SK-MEL-5 (cell line): ENCODE results near the gene RAX. TPM values are rescaled to one million over a fixed set of nuclear protein-coding genes. Genes with fewer than 3 reads are reported as not detected.

Experiments
- DNase-seq: peaks from one replicate; pipeline ENCODE4 v3.0.0-alpha.2; 2016; ENCODE audit warnings: low read depth, low spot score
- in situ Hi-C: cut with HindIII; loops from 2 replicates; pipeline ENCODE4 v1.10.0; 2016; ENCODE audit warnings: low sequenced_read_pairs, high pct_unique_total_duplicates, low pct_unique_long_range_greater_than_20kb
- polyA plus RNA-seq, 2 experiments: library from polyadenylated mRNA; depleted of rRNA; stranded (reverse); fragments of >200 nt; gene quantifications; 2 replicates each; pipeline ENCODE4 v1.2.3, GENCODE V29; 2015
- total RNA-seq: library from RNA; depleted of rRNA; stranded (reverse); fragments of >200 nt; shearing (Covaris generic); gene quantifications from 2 replicates; pipeline ENCODE4 v1.2.3, GENCODE V29; 2014; rRNA removed

The RAX gene
- not detected in 2 replicates for total RNA-seq
- not detected in 2 replicates for polyA plus RNA-seq (2015; cell fraction: cytosol; rRNA removed)
- polyA plus RNA-seq (2015; cell fraction: nucleus; rRNA removed) = not detected in 2 replicates

DNA sequence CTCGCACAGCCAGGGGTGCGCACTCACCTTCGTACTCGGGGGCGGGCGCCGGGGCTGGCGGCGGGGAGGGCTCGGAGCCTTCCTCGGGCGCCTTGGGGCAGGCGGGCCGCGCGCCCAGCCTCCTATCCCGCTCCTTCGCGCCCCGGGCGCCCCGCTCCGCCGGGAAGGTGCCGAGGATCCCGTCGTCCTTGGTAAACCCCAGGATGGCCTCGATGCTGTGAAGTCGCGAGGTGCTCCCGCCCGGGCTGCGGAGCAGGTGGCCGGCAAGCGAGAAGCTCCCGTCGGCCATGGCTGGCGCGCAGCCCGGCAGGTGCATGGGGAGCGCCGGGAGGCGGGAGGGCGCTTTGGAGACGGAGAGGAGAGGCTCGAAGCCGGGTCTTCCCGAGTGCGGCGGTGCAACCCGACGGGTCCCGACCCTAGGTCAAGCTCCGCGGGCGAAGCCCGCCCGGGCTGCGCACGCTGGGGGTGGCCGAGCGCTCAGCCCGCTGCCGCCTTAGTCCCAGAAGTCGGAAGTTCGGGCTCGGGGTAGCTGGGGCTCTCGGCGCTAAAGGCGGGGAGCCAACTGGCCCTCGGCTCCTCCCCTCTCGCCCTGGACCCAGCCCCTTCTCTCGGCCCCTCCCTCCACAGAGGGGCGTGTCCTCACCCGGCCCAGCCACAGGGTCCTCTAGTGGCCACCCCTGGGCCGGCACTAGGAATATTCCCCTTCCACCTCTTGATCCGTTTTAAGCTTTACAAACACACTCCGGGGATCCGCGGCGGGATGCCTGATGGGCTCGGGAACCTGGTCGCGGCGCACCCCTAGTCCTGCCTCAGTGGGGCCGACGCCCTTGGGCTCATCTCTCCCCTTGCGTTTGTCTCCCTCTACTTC is at the start of gene RAX:
Gene RAX (minus strand): TSS at position 564 of the 868 bp plus-strand sequence. CDS start 248 bp downstream, at position 316.
- peak; percentile 53 for DNase-seq
- in situ Hi-C loops = no loop called here

GRCh38 chr18:59318460-59319050 is 45.3 kb upstream of the RAX start, which contains the start of gene CPLX4:
Gene CPLX4 (minus strand): TSS chr18:59318649. CDS start chr18:59318462, 187 bp downstream.
- in situ Hi-C loops = no loop called here
- DNase-seq = no peak

GRCh38 chr18:59311631-59312030 is 38.4 kb upstream of the RAX start:
- in situ Hi-C loops = no loop called here
- no peak for DNase-seq

GRCh38 chr18:59308938-59309260 is 35.6 kb upstream of the RAX start:
- no peak for DNase-seq
- in situ Hi-C loops = no loop called here

DNA sequence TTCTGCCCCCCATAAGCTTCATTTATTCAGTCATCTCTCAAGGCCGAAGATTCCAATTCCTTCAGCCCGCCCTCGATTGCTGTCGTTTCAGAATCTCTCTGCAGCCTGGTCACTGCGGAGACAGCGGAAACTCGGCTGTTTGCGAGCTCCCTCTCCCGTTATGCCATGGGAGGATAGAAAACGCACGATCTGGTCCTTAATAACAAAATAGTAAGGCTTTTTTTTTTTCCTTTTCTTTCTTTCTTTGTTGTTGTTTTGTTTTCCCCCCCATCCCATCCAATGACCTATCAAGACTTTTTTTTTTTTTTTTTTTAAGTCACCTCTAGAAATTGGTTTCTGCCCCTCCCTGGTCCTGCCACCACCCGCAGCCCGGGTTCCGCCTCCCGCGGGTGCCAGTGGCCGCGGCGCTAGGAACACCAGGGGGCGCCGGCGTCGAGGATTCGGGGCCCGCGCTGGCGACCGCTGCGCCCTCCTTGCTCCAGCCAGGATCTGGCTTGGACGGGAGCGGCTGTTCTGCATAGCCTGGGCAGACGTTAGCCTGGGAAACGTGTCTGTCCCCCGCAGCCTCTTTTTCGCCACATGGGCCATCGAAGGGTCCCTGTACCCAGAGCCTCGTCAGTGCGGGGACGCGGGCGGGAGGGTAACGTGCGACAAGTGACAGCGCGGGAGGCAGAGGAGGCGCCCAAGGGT is 35.1 kb upstream of the RAX start:
- peak; percentile 68 for DNase-seq
- in situ Hi-C loops = no loop called here

- in situ Hi-C loops = no loop called here
Measured at GRCh38 chr18:59306640-59307039, 33.4 kb upstream of the RAX start.

DNA sequence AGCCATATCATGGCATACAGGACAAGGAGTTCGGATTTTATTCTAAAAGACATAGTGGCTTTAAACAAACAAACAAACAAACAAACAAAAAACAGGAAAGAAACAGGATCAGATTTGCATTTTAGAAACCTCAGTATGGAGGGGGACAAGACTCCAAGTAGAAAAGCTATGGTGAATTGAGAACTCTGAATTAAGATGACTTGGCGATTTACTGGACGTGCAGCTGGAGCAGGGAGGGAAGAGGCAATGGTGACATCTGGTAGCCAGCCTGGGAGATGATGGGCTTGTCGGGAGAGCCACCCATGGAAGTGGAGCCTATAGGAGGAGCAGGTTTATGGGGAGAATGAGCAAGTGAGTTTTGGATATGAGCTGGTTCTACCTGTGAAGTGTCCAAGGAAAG is 32.0 kb upstream of the RAX start:
- DNase-seq = no peak
- in situ Hi-C loops = no loop called here

More at GRCh38 chr18:59306640-59307039, 33.4 kb upstream of the RAX start:
- DNase-seq = no peak

GRCh38 chr18:59303656-59304195 is 30.5 kb upstream of the RAX start:
- in situ Hi-C loops = no loop called here
- no peak for DNase-seq

DNA sequence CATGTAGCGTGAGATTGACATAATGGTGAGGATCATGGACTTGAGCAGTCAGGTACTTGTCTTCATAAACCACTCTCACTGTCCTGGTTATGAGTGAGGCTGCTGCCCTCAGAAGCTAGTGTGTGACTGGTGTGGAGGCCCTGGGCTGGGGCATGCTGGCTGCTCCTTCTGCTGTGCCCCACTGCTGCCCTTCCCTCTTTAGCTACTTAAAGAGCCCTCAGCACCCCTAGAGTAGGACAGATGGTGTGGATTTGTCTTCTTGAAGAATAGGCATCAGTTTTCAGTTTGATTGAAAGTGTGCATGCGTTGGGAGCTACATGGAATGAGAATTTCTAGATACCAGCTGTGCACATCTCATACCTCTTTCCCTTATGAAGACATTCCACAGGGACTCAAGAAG is 29.8 kb upstream of the RAX start:
- in situ Hi-C loops = no loop called here
- no peak for DNase-seq

GRCh38 chr18:59301929-59302328 is 28.7 kb upstream of the RAX start:
- peak; percentile 46 for DNase-seq
- in situ Hi-C loops = no loop called here

GRCh38 chr18:59300676-59301285 is 27.5 kb upstream of the RAX start:
- no peak for DNase-seq
- in situ Hi-C loops = no loop called here

DNA sequence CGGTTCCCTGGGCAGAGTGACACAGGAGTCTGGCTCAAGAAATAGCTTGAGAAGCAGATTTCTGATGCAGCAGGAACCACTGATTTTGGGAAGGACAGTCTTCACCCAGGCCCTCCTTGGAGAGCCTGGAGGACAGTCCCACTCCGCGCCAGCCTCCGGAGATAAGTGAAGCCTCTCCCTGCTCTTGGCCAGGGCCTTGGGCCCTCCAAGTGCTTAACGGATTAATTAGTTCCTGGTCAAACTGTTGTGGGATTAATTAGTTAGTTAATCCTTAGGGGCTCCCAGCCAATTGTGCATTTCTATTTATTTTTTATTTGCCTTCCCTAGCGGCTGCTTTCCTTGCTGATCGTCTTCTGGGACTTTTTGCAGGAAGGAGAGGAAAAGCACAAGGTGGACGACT is 25.6 kb upstream of the RAX start:
- no peak for DNase-seq
- in situ Hi-C loops = no loop called here

DNA sequence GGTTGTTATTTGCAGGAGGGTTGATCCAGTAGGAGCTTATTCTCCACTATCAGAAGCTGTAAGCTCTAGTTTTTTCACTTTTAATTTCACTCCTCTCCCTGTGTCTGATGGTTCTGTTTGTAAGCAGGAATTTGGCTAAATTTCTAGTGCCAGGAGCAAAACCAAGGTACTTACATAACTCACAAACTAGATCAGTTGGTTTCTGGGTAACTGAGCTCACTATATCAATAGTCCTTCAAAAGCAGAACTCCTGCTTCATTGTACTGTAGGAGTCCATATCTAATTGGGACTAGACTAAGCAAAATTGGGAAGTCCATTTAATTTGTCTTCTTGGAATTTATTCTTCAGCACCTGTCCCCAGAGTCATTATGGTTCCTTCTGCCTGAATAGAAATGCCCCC is 20.1 kb upstream of the RAX start:
- no peak for DNase-seq
- in situ Hi-C loops = no loop called here

DNA sequence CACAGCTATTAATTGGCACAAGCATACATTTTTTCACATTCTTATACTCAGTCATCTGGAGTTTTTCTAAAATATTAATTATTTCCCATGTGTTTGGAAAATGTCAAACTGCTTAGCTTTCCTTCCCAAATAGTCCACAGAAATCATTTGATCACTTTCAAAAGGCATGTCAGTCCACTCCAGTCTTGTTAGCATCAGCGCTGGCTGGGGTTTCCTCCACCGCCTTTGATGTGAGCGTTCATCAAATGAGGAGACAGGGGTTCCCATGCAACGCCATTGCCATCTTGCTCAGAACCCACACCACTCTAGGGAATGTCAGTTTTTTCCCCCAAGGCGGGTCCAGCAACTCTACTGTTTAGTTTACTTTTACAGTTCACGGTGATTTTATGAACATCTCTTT is 13.1 kb upstream of the RAX start:
- DNase-seq = no peak
- in situ Hi-C loops = no loop called here

DNA sequence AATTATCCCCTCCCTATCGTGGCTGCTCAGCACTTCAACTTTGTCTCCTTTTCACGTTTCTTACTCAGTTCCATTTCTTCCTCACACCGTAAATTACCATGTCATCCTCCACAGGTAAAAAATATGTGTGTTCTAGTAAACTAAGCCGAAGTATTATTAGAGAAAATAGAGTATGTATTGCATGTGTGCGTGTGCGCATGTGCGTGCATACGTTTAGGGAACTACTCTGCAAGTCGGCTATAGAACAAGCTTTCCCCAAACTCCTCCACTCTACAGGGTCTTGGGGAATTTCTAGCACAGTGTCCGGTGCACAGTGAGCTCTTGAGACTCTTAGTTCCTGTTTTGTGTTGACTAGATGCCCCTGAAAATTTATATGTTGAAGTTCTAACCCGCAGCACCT is 9.1 kb upstream of the RAX start:
- DNase-seq = no peak
- in situ Hi-C loops = no loop called here

GRCh38 chr18:59279722-59280121 is 6.5 kb upstream of the RAX start:
- in situ Hi-C loops = no loop called here
- no peak for DNase-seq

- in situ Hi-C loops = no loop called here
- DNase-seq = no peak
Measured at GRCh38 chr18:59279193-59279592, 5.9 kb upstream of the RAX start.

GRCh38 chr18:59278793-59279192 is 5.5 kb upstream of the RAX start:
- in situ Hi-C loops = no loop called here
- DNase-seq = no peak
